ENCODE data around the gene IL17D.

The IL17D gene

DNA sequence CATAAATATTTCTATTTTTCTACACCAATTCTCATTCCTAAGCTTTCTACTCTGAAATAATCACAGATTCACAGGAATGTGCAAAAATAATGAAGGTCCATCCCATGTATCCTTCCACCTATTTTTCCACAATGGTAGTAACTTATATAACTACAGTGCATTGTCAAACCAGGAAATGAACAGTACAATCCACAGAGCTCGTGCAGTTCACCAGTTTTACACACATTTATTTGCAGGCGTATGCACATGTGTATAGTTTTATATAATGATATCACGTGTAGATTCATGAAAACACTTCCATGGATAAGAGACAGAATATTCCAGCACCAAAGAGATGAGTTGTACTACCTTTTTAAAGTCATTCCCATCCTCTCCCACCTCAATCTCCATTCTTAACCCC is 57.4 kb downstream of the IL17D start:
- Mint-ChIP-seq H3K4me3 (no peak overlapping the region), H3K9me3 (peaks cover 9% of the 10 kb centered on the region), H3K4me1 (no peaks in the 10 kb centered on the region), H3K36me3 (peaks cover 18% of the 10 kb centered on the region), H3K27me3 (no peaks in the 10 kb centered on the region), H3K27ac (no peak overlapping the region)
- no peak for DNase-seq
- CTCF ChIA-PET = no interaction called here

DNA sequence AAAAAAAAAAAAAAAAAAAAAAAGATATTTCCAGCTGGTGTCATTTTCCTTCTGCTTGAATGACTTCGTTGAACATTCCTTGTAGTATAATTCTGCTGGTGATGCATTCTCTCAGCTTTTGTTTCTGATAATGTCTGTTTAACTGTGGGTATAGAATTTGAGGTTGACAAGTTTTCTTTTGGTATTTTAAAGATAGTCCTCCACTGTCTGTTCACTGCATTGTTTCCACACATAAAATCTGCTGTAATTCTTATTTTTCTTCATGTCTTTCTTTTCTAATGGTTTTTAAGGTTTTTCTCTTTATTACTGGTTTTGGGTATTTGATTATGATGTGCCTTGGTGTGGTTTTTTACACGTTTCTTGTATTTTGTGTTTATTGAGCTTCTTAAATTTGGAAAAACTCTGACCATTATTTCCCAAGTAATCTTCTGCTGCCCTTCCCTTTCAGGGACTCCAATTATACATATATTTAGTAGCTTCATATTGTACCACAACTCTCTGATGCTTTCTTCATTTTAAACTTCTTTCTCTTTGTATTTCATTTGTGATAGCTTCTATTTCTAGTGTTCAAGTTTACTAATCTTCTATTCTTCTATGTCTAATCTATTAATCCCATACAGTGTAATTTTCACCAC is 63.9 kb downstream of the IL17D start:
- Mint-ChIP-seq H3K4me1 (peaks cover 15% of the 10 kb centered on the region), H3K27me3 (no peaks in the 10 kb centered on the region), H3K4me3 (no peak overlapping the region), H3K27ac (no peak overlapping the region), H3K9me3 (peaks cover 23% of the 10 kb centered on the region), H3K36me3 (peaks cover 47% of the 10 kb centered on the region)
- DNase-seq = no peak
- CTCF ChIA-PET = no interaction called here

DNA sequence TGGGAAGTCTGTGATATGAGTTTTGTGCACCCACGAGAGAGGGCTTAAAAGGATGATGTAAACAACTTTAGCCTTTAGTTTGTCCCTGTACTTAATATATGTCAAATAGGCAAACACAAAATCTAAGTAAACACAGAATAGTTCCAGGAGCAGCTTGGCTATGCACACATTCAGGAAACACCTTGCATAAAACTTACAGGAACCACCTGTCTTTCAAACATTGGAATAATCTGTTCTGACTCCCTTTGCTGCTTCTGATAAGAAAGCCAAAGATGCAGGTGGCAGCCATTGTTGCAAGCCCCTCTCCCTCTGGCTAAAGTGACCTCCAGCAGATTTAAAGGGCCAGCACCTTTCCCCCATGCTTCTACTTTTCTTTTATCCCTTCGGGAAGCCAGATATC is 65.6 kb downstream of the IL17D start:
- H3K9me3 Mint-ChIP-seq = peaks cover 23% of the 10 kb centered on the region
- no peak for DNase-seq
- H3K27me3 Mint-ChIP-seq = no peaks in the 10 kb centered on the region
- no peak overlapping the region for H3K27ac Mint-ChIP-seq
- H3K4me1 Mint-ChIP-seq = peaks cover 28% of the 10 kb centered on the region
- CTCF ChIA-PET = no interaction called here
- H3K36me3 Mint-ChIP-seq = peaks cover 48% of the 10 kb centered on the region
- H3K4me3 Mint-ChIP-seq = no peak overlapping the region

DNA sequence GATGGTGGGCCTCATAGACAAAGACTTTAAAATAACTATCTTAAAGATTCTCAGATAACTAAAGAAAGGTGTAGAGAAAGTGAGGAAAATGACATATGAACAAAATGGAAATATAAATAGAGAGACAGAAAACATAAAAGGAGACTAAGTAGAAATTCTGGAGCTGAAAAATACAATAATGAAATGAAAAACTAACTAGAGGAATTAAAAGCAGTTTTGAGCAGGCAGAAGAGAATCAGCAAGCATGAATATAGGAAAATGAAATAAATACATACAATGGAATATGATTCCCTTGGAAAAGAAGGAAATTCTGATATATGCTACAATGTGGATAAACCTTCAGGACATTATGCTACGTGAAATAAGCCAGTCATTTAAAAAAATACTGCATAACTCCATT is 66.3 kb downstream of the IL17D start:
- CTCF ChIA-PET = no interaction called here
- DNase-seq = no peak
- peaks cover 53% of the 10 kb centered on the region for H3K36me3 Mint-ChIP-seq
- peaks cover 36% of the 10 kb centered on the region for H3K4me1 Mint-ChIP-seq
- H3K27me3 Mint-ChIP-seq = no peaks in the 10 kb centered on the region
- no peak overlapping the region for H3K4me3 Mint-ChIP-seq
- no peak overlapping the region for H3K27ac Mint-ChIP-seq
- peaks cover 23% of the 10 kb centered on the region for H3K9me3 Mint-ChIP-seq
